Liver (tissue), 9 donors: ENCODE data around the gene BRSK2. TPM values are rescaled to one million over a fixed set of nuclear protein-coding genes. Genes with fewer than 3 reads are reported as not detected.

Experiments
- DNase-seq: peaks from one replicate; pipeline ENCODE4 v3.0.0-alpha.2; 2017; ENCODE audit warnings: low spot score
- H3K27ac ChIP-seq, 2 donors: one replicate each; pipeline ENCODE4 v1.7.0; 2013; ENCODE audit warnings: inconsistent platforms in 2 of 2, low read length in 2 of 2, control low read depth in 1 of 2, low read depth in 1 of 2, mild to moderate bottlenecking in 1 of 2
- H3K27me3 ChIP-seq, 4 donors: one replicate each; pipeline versions ENCODE4 v1.6.1 to v1.7.0; 2013; ENCODE audit warnings: low read length in 3 of 4, inconsistent platforms in 1 of 4, mild to moderate bottlenecking in 1 of 4, moderate library complexity in 1 of 4; ENCODE audit not compliant: control insufficient read depth in 4 of 4, insufficient read depth in 4 of 4
- H3K36me3 ChIP-seq, 4 donors: one replicate each; pipeline versions ENCODE4 v1.6.1 to v1.7.0; 2013; ENCODE audit warnings: low read length in 3 of 4, mild to moderate bottlenecking in 3 of 4, low read depth in 1 of 4, moderate library complexity in 1 of 4; ENCODE audit not compliant: control insufficient read depth in 4 of 4, insufficient read depth in 3 of 4
- H3K4me1 ChIP-seq, 4 donors: one replicate each; pipeline versions ENCODE4 v1.6.1 to v1.7.0; 2013; ENCODE audit warnings: low read length in 3 of 4, mild to moderate bottlenecking in 3 of 4, moderate library complexity in 1 of 4; ENCODE audit not compliant: control insufficient read depth in 4 of 4, insufficient read depth in 4 of 4
- H3K4me3 ChIP-seq, 3 donors: one replicate each; pipeline versions ENCODE4 v1.6.1 to v1.7.0; 2013; ENCODE audit warnings: low read length in 3 of 3, control low read depth in 1 of 3, low read depth in 1 of 3, mild to moderate bottlenecking in 1 of 3
- H3K9ac ChIP-seq, 2 donors: one replicate each; pipeline ENCODE4 v1.7.0; 2013; ENCODE audit warnings: low read length in 2 of 2, mild to moderate bottlenecking in 2 of 2, moderate library complexity in 2 of 2, control low read depth in 1 of 2, low read depth in 1 of 2
- H3K9me3 ChIP-seq, 4 donors: one replicate each; pipeline versions ENCODE4 v1.6.1 to v1.7.0; 2013; ENCODE audit warnings: low read length in 3 of 4; ENCODE audit not compliant: control insufficient read depth in 4 of 4
- CTCF ChIP-seq: fragments of 150-350 bp; IDR thresholded peaks from 2 replicates; pipeline ENCODE4 v1.5.1; 2017; ENCODE audit warnings: improper control_type of control experiment, low read depth, low read length; ENCODE audit not compliant: missing input control
- HNF4A ChIP-seq, 2 donors: conservative IDR thresholded peaks; 2 replicates each; pipeline ENCODE4 v1.6.1; 2016; ENCODE audit warnings: antibody characterized with exemption in 2 of 2, mild to moderate bottlenecking in 2 of 2
- HNF4G ChIP-seq: IDR thresholded peaks from 2 replicates; pipeline ENCODE4 v1.6.1; 2016; ENCODE audit warnings: antibody characterized with exemption
- JUND ChIP-seq, 2 donors: IDR thresholded peaks; 2 replicates each; pipeline ENCODE4 v1.6.1; 2016; ENCODE audit warnings: antibody characterized with exemption in 2 of 2
- MAX ChIP-seq: IDR thresholded peaks from 2 replicates; pipeline ENCODE4 v1.6.1; 2016; ENCODE audit warnings: antibody characterized with exemption
- RAD21 ChIP-seq, 2 donors: IDR thresholded peaks; 2 replicates each; pipeline ENCODE4 v1.6.1; 2016; ENCODE audit warnings: antibody characterized with exemption in 2 of 2, mild to moderate bottlenecking in 2 of 2
- REST ChIP-seq: IDR thresholded peaks from 2 replicates; pipeline ENCODE4 v1.6.1; 2016; ENCODE audit warnings: antibody characterized with exemption, mild to moderate bottlenecking
- RXRA ChIP-seq, 2 donors: IDR thresholded peaks; 2 replicates each; pipeline ENCODE4 v1.6.1; 2017 to 2018; ENCODE audit warnings: antibody characterized with exemption in 2 of 2, mild to moderate bottlenecking in 1 of 2
- SP1 ChIP-seq: IDR thresholded peaks from 2 replicates; pipeline ENCODE4 v1.6.1; 2018; ENCODE audit warnings: antibody characterized with exemption, mild to moderate bottlenecking
- TAF1 ChIP-seq: conservative IDR thresholded peaks from 2 replicates; pipeline ENCODE4 v1.6.1; 2016; ENCODE audit warnings: antibody characterized with exemption, mild to moderate bottlenecking
- whole genome bisulfite sequencing: extraction: QIAGEN DNeasy Blood & Tissue Kit; methylation state at CpG from one replicate; pipeline ENCODE4 v1.1.7; 2013; 5-methylcytosine and 5-hydroxymethylcytosine counted together
- polyA plus RNA-seq, 2 donors: library from polyadenylated mRNA; stranded (reverse) in 1 of 2; unstranded in 1 of 2; fragments of 200-250 nt in 1 of 2; fragments of >200 nt in 1 of 2; fragmentation: Nextera tagmentation in 1 of 2; extraction: Ambion mirVana in 1 of 2; gene quantifications; one replicate each; pipeline versions ENCODE4 v1.2.1 to v1.2.3, GENCODE V29; 2013 to 2015
- total RNA-seq, 2 donors: library from RNA; depleted of rRNA; stranded (reverse); fragments of >200 nt; gene quantifications; one replicate each; pipeline ENCODE4 v1.2.3, GENCODE V29; 2014
- donor health status: healthy.
- donor health status: healthy.
- donor health status: healthy.
- donor health status: healthy.
- donor health status: healthy.

Gene BRSK2
- total and polyA plus RNA-seq, 4 donors, result 0.05 to 0.17 TPM; not detected in 2

- H3K9me3 ChIP-seq, result no peaks in the 10 kb centered on the region
- no peak overlapping the region for H3K27ac ChIP-seq
- no peaks in the 10 kb centered on the region for H3K36me3 ChIP-seq
- H3K9ac ChIP-seq, result no peak overlapping the region
- H3K4me1 ChIP-seq, result no peaks in the 10 kb centered on the region
- H3K4me3 ChIP-seq, result no peak overlapping the region
- peaks cover 0 to 12% (median 2%) of the 10 kb centered on the region in 4 donors for H3K27me3 ChIP-seq
- TF ChIP-seq HNF4A (conservative IDR thresholded peaks at IDR 0.05) (no peak), HNF4G (no peak)
- WGBS, result 63% methylated on average over 19 of the region's 19 CpGs
- no peak for DNase-seq
Measured at GRCh38 chr11:1438261-1438966, 48.7 kb downstream of the BRSK2 start.

- DNase-seq, result no peak
- WGBS, result 62% methylated on average over 11 of the region's 11 CpGs
- Histone ChIP-seq H3K27ac (no peak overlapping the region), H3K9me3 (no peaks in the 10 kb centered on the region), H3K36me3 (no peaks in the 10 kb centered on the region), H3K9ac (no peak overlapping the region), H3K4me3 (no peak overlapping the region), H3K4me1 (no peaks in the 10 kb centered on the region), H3K27me3 (peaks cover 0 to 12% (median 2%) of the 10 kb centered on the region in 4 donors)
- TF ChIP-seq JUND (IDR thresholded peaks at IDR 0.05), result no peak
Measured at GRCh38 chr11:1438967-1439330, 49.2 kb downstream of the BRSK2 start.

GRCh38 chr11:1439341-1439740 is 49.6 kb downstream of the BRSK2 start:
- H3K27ac ChIP-seq, result no peak overlapping the region
- H3K4me1 ChIP-seq, result no peaks in the 10 kb centered on the region
- no peaks in the 10 kb centered on the region for H3K36me3 ChIP-seq
- TF ChIP-seq SP1 (no peak), REST (no peak), RXRA (IDR thresholded peaks at IDR 0.05) (no peak), CTCF (no peak), RAD21 (IDR thresholded peaks at IDR 0.05) (no peak), TAF1 (no peak), MAX (no peak)
- WGBS, result 65% methylated on average over 11 of the region's 11 CpGs
- peaks cover 0 to 12% (median 2%) of the 10 kb centered on the region in 4 donors for H3K27me3 ChIP-seq
- DNase-seq, result no peak
- no peak overlapping the region for H3K4me3 ChIP-seq
- no peak overlapping the region for H3K9ac ChIP-seq
- no peaks in the 10 kb centered on the region for H3K9me3 ChIP-seq
